ENCODE results near the gene ADGRG1. TPM values are rescaled to one million over a fixed set of nuclear protein-coding genes. Genes with fewer than 3 reads are reported as not detected.

The ADGRG1 gene
- total RNA-seq, 1 experiment from 2014 or later = 131 TPM

GRCh38 chr16:57699481-57699880, 71.1 kb downstream of the ADGRG1 start:
- Histone ChIP-seq H3K4me1 (replicated peaks; ENCODE audit: insufficient read depth) (no peaks in the 10 kb centered on the region), H3K36me3 (ENCODE audit: low read depth) (no peaks in the 10 kb centered on the region), H3K27ac (no peak overlapping the region), H4K20me1 (ENCODE audit: insufficient read depth) (no peaks in the 10 kb centered on the region), H3K9me2 (ENCODE audit: insufficient read depth) (no peaks in the 10 kb centered on the region), H2AFZ (no peak overlapping the region), H3K9me3 (ENCODE audit: insufficient read depth, low read depth) (no peaks in the 10 kb centered on the region), H3K4me2 (no peak overlapping the region), H3K27me3 (ENCODE audit: insufficient read depth, low read depth) (no peaks in the 10 kb centered on the region), H3K4me3 (no peak overlapping the region), H3F3A (ENCODE audit: insufficient read depth, low read depth) (no peaks in the 10 kb centered on the region), H3K79me2 (ENCODE audit: low read depth) (no peaks in the 10 kb centered on the region)
- POLR2A ChIA-PET (ENCODE audit: unreplicated experiment) = no interaction called here
- no peak for TF ChIP-seq EZH2 (IDR thresholded peaks at IDR 0.05; ENCODE audit: low read depth)
- no peak for TF ChIP-seq CTCF (conservative IDR thresholded peaks at IDR 0.05)
- no TSS peak for BruUV-seq (replicated peaks)
- CTCF ChIA-PET = no interaction called here
- no peak for DNase-seq
- intact Hi-C loops (cut with micrococcal nuclease; ENCODE audit: unreplicated experiment) = no loop called here

DNA sequence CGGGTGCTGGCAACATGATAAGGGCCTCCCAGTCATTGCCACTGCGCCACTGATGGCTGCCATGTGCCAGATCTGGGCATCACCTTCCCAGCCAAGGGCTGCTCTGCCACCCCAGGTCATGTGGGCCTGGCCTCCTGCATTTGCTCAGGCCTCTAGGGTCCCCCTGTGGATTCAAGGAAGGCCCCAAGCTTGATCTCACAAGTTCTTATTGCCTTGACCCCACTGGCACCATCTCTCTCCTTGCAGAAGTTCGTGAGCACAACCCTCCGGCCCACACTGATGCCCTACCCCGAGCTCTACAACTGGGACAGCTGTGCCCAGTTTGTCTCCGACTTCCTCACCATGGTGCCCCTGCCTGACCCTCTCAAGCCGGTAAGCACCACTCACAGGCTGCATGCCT, 71.5 kb downstream of the ADGRG1 start:
- Histone ChIP-seq H3K4me1 (replicated peaks; ENCODE audit: insufficient read depth) (no peaks in the 10 kb centered on the region), H3K9me2 (ENCODE audit: insufficient read depth) (no peaks in the 10 kb centered on the region), H3K4me2 (no peak overlapping the region), H3K27me3 (ENCODE audit: insufficient read depth, low read depth) (no peaks in the 10 kb centered on the region), H3K27ac (no peak overlapping the region), H3F3A (ENCODE audit: insufficient read depth, low read depth) (no peaks in the 10 kb centered on the region), H2AFZ (no peak overlapping the region), H3K4me3 (no peak overlapping the region), H3K9me3 (ENCODE audit: insufficient read depth, low read depth) (no peaks in the 10 kb centered on the region), H4K20me1 (ENCODE audit: insufficient read depth) (no peaks in the 10 kb centered on the region), H3K79me2 (ENCODE audit: low read depth) (no peaks in the 10 kb centered on the region), H3K36me3 (ENCODE audit: low read depth) (no peaks in the 10 kb centered on the region)
- no peak for TF ChIP-seq EZH2 (IDR thresholded peaks at IDR 0.05; ENCODE audit: low read depth)
- no peak for TF ChIP-seq CTCF (conservative IDR thresholded peaks at IDR 0.05)
- BruUV-seq (replicated peaks) = no TSS peak
- intact Hi-C loops (cut with micrococcal nuclease; ENCODE audit: unreplicated experiment) = loop anchor here (2.0 kb wide), 1 partner anchor 65 kb away; no protein-coding TSS in a partner anchor
- CTCF ChIA-PET = no interaction called here
- POLR2A ChIA-PET (ENCODE audit: unreplicated experiment) = no interaction called here
- DNase-seq = no peak

DNA sequence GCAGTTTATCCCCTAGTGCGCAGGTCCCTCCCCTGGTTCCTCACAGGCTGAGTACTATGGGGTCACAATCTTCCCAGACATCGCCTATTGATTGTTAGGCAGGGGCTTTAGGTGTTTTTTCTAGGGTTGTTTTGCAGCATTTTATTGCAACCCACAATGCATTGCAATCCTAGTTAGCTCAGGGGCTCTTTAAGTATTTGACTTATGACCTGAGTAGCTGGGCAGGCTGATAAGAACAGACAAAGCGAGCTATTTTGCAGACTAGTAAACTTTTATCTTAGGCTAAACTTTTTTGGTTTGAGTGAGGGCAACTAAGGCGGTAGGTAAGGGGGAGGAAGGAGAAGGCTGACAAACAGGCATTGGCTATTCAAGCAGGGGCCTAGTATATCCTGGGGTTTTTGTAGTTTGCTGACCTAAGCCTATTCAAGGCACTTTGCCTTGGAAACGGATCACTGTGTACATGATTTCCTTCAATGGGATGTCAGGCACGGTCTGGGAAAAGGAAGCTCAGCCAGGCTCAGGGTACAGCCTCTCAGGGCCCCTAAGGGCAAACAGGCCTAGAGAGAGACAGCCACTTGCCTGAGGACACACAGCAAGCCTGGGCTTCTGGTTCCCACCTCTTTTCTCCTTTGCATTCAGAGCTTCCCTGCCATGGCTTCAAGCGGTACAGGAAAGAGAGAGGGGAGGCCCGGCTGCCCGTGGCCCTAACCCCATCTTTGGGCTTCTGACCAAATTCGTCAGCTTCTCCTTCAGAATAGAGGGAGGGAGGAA, 72.5 kb downstream of the ADGRG1 start:
- H3K27me3 ChIP-seq (ENCODE audit: insufficient read depth, low read depth) = no peaks in the 10 kb centered on the region
- H3K4me2 ChIP-seq = no peak overlapping the region
- H3K79me2 ChIP-seq (ENCODE audit: low read depth) = no peaks in the 10 kb centered on the region
- ChIA-PET POLR2A (ENCODE audit: unreplicated experiment) (interaction anchor here (0.6 kb wide), 1 partner anchor 72 kb away, joined by 4 read pairs; the partner anchor contains the start of gene ADGRG1), CTCF (interaction anchor here (0.6 kb wide), 1 partner anchor 18 kb away, joined by 3 read pairs; no protein-coding TSS in a partner anchor)
- no peak for DNase-seq
- intact Hi-C loops (cut with micrococcal nuclease; ENCODE audit: unreplicated experiment) = loop anchor here (2.0 kb wide), 1 partner anchor 64 kb away; no protein-coding TSS in a partner anchor
- no peak overlapping the region for H3K4me3 ChIP-seq
- H3F3A ChIP-seq (ENCODE audit: insufficient read depth, low read depth) = no peaks in the 10 kb centered on the region
- H3K36me3 ChIP-seq (ENCODE audit: low read depth) = no peaks in the 10 kb centered on the region
- no peaks in the 10 kb centered on the region for H3K9me2 ChIP-seq (ENCODE audit: insufficient read depth)
- no peak overlapping the region for H2AFZ ChIP-seq
- no peaks in the 10 kb centered on the region for H3K4me1 ChIP-seq (replicated peaks; ENCODE audit: insufficient read depth)
- H4K20me1 ChIP-seq (ENCODE audit: insufficient read depth) = no peaks in the 10 kb centered on the region
- no peak overlapping the region for H3K27ac ChIP-seq
- no peaks in the 10 kb centered on the region for H3K9me3 ChIP-seq (ENCODE audit: insufficient read depth, low read depth)
- BruUV-seq (replicated peaks) = no TSS peak
- TF ChIP-seq CTCF (conservative IDR thresholded peaks at IDR 0.05) = no peak
- TF ChIP-seq EZH2 (IDR thresholded peaks at IDR 0.05; ENCODE audit: low read depth) = no peak
